GM18867 (cell line): Measurements from ENCODE around the gene CPSF3.

Experiments used
- ATAC-seq: cut with Tn5 transposase; IDR thresholded peaks from one replicate; pipeline ENCODE4 v1.9.1; 2021; ENCODE audit warnings: mild to moderate bottlenecking, moderate library complexity; ENCODE audit not compliant: unreplicated experiment

The CPSF3 gene

DNA sequence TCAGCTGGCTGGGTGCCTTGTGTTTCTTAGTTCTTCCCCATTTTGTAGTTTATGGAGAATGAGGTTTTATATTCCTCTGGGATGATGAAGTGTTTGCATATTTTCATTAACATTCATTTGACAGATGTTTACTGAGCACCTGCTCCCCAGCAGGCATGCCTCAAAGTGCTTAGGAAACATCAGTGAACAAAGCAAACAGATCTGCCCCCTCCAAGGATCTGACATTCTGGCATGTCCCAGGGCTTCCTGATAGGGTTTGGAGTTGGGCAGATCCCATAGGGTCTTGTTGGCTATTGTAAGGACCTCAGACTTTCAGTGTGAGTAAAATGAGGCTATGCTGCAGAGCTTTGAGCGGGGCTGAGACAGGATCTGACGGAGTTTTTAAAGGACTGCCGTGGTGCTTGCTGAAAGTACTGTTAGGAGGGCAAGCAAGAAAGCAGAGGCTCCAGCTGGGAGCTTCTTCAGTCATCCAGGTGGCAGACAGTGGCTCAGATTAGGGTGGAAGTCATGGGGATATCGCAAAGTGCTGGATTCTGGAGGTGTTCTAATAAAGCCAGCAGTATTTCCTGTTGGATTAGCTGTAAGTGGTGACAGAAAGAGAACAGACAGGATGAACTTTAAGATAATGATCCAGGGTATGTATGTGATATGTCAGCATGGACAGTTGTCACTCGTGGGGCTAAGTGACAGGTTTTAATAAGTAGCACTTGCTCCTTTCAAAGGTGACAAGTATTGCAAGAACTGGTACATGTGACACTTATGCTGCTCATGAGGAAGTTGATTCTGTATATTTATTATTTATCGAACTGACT lies 39.6 kb downstream of the CPSF3 start:
- no peak for ATAC-seq

DNA sequence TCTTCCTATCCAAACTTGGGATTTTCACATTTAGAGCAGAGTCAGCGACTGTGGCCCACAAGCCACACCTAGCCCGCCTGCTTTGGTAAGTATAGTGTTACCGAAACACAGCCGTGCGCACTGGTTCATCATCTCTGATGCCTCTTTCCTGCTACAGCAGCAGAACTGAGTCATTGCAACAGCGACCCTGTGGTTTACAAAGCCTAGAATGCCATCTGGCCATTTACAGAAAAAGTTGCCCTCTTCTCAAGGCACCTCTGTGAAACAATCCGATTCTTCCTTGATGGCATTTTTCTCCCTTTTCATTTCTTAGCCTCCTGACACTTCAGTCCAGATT lies 40.2 kb downstream of the CPSF3 start:
- ATAC-seq, result no peak

DNA sequence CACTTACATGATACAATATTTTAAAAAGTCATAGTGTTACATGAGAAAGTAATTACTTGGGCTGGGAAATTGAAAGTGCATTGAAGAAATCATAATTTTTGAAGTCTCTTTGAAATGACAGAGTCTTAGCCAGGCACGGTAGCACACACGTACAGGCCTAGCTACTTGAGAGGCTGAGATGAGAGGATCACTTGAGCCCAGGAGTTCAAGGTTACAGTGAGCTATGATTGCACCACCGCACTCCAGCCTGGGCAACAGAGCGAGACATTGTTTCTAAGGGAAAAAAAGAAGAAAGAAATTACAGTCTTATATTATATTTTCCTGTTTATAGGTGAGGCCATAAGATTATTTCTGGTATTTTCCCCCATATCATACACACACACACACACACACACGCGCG lies 41.7 kb downstream of the CPSF3 start:
- ATAC-seq, result no peak

DNA sequence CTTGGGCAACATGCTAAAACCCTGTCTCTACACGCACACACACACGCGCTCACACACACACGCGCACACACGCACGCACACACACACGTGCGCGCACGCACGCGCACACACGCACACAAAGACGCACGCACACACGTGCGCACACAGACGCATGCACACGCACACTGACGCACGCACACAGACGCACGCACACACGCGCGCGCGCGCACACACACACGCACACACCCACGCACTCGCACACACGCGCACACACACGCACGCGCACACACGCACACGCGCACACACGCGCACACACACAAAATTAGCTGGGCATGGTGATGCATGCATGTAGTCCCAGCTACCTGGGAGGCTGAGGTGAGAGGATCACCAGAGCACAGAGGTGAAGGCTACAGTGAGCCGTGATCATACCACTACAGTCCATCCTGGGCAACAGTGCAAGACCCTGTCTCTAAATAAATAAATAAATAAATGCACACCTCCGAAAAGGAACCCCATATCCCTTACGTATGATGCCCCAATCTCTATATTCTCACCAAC lies 42.8 kb downstream of the CPSF3 start:
- no peak for ATAC-seq

DNA sequence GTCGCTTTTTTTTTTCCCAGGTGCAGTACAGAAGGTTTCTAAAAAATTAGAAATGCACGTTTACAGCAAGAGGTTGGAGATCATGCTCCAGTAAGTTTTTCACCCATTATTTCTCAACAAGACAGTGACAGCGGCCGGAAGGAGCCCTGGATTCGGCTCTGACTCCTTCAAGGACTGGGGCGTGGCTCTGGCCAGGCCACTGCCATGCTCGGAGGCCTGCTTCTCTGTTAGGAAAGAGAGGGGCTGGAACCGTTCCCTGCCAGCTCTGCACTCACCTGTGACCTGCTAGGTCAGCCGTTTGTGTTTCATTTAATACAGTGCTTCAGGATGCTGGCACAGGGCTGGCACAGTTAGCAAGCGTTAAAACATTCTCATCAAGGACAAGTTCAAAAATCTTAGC lies 44.2 kb downstream of the CPSF3 start:
- no peak for ATAC-seq

DNA sequence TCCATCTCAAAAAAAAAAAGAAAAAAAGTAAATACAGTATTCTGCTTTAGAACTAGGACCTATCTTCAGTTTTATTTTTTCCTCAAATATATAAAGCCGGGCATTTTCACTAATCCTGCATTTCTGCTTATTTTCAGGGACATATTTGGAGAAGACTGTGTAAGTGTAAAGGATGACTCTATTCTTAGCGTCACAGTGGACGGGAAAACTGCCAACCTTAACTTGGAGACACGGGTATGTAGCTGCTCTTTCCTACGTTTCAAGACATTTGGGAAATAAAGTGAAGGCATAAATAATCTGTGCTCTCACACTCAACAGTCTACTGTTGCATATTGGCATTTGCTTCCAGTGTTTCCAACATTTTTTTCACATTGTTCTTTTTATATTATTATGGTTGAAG lies 47.8 kb downstream of the CPSF3 start:
- no peak for ATAC-seq

DNA sequence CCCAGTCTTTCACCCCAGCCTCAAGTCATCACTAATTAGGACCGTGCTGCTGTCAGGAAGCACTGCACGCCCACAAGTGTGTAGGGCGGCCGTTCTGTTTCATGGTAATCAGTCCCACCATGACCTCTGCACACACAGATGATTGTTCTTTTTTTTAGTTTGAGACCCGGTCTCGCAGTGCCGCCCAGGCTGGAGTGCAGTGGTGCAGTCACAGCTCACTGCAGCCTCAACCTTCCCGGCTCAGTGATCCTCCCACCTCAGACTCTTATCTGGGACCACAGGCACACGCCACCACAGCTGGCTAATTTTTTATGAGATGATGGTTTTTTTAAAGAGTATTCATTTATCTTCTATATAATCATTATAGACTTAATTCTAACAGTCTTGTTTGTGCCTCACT lies 49.1 kb downstream of the CPSF3 start:
- ATAC-seq, result no peak

DNA sequence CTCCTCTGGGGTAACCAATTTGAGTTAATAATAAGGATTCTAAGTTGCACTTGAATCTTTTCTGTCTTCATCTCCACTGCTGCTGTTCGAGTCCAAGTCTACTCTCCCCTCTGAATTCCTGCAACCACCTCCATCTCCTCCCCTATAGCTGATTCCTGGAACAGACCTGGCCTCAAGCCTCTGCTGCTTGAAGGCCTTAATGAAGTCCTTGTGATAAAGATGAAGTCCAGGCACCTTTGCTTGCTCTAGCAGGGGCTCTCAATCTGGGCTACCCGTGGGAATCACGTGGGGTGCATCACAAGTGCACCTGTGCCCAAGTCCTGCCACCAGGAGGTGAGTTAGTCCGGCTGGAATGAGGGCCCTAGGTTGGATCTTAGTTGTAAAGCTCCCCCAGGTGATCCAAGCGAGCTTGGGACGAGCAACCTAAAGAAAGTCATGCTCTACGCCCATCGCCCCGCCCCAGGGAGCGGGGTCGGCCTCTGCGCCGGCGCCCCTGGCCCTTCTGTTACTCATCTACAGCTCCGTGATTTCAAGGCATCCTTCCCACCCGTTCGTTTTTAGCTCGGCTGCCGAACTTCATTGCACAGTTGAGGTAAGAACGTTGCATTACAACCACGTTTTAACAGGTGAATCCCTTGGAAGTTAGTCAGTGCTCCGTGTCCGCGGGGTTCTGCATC lies 50.0 kb downstream of the CPSF3 start:
- no peak for ATAC-seq

DNA sequence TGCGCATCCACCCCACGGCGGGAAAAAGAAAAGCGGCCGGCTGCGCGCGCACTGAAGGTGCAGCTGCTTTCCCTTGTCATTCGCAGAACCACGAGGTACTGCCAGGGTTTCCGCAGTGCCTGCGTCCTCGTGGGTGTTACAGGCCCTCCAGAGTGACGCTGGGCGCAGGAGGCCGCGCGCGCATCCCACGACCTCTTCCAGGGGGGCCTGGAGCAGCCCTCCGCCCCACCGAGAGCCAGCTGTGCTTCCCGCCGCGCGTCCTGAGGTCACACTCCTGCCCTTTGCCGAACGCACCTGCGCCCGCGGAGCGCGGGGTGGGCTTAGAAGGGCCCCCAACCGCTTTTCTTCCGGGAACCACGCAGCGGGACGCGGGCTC lies 50.5 kb downstream of the CPSF3 start:
- no peak for ATAC-seq

DNA sequence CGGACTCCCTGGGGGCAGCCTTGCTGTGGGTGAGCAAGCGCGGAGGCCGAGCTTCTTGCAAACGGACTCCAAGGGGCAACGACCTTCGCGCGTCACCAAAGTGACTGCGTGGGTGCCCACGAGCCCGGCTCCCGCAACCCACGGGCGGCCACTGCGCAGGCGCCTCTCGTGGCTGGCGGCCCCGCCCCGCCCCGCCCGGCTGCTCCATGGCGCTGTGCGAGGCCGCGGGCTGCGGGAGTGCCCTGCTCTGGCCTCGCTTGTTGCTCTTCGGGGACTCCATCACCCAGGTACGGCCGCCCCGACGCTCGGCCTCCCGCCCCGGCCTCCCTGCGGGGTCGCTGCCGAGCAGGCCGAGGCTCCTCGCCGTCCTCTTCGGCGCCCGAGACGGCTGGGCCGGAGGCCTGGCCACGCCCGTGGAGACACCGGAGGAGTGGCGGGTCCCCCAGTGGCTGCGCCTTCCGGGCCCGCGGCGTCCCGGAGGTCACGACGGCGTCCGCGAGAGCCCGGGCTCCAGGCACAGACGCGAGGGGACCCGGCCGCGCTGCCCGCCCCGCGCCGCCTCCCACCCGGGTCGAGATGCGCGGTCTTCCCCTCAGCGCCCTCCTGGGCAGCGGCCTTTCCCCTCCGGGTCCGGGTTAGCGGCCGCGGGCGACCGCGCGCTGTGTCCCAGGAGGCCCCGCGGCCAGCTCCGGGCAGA lies 51.1 kb downstream of the CPSF3 start, which contains the start of gene IAH1:
Gene IAH1, plus strand, starts transcription at position 191 of the 697 bp plus-strand sequence. Its CDS starts 16 bp downstream, at position 207.
- peak; percentile 87 for ATAC-seq

DNA sequence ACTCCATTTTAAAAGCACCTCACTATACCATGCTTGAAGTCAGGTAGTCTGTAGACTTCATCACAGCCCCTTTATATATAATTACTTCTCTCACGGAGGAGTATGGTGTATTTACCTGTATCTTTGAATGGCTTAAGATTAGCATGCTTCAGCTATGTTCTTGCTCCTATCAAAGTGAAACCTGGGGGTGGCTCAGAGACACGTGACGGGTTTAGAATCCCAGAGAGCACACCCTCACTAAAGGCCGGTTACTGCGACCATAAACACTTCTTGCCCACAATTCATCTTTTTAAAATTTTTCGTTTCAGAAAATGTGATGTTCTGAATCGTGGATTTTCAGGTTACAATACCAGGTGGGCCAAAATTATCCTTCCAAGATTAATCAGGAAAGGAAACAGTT lies 54.5 kb downstream of the CPSF3 start:
- ATAC-seq, result no peak

DNA sequence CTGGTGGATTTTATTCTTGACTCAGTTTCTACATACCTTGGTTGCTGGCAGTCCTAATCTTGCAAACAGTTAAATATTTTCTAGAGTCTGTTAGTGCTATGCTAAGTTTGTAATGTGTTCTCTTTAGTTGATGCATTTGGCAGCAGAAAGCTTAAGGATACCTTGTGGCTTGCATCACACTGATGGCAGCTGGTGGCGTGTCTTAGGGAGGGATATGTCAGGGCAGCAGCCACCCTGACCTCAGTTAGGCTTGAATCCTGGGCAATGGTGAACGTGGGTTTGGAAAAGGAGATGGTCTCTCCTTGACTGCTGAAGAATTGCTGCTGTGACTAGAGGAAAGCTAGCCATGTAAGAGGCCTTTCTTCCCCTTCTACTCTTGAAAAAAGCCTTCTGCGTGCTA lies 55.1 kb downstream of the CPSF3 start:
- ATAC-seq, result no peak

DNA sequence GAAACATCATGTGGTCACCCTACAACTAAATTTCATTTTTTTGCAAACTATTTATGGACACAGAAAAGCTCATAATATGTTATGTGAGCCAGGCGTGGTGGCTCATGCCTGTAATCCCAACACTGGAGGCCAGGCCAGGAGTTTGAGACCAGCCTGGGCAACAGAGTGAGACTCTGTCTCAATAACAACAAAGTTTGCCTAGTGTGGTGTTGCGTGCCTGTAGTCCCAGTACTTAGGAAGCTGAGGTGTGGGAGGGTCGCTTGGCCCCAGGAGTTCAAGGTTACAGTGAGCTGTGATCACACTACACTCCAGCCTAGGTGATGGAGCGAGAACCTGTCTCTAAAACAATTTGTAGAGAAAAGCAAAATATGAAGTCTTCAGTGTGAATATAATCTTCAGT lies 56.7 kb downstream of the CPSF3 start:
- no peak for ATAC-seq

DNA sequence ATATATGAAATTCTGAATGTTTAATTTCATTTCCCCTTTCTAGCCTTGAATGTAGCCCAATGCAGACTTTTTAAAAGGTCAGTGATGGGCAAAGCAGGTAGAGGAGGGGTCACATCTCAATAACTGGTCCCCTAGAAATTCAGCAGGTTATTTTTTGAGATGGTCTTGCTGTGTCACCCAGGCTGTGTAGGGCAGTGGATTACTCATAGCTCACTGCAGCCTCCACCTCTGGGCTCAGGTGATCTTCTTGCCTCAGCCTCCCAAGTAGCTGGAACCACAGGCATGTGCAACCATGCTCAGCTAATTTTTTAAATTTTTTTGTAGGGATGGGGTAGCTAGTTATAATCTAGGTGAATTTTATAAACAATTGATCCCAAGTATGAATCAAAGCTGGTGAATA lies 59.7 kb downstream of the CPSF3 start:
- no peak for ATAC-seq

DNA sequence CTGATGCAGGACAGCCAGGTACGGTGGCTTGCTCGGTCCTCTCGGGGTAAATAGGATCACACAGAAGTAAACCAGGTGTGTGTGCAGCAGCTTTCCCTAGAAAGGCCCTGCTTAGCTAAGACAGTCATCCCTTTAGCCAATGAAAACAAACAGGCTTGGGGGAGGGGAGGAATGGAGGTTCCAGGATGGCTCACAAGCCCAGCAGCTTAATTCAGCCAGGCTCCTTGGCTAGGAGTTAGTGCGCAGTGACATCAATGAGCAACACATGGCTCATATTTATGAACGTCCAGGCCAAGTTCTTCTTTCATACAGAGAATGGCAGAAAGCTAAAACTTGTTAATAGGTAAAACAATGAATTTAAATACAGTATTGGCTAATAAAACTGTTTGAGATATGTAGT lies 61.1 kb downstream of the CPSF3 start:
- ATAC-seq, result no peak

DNA sequence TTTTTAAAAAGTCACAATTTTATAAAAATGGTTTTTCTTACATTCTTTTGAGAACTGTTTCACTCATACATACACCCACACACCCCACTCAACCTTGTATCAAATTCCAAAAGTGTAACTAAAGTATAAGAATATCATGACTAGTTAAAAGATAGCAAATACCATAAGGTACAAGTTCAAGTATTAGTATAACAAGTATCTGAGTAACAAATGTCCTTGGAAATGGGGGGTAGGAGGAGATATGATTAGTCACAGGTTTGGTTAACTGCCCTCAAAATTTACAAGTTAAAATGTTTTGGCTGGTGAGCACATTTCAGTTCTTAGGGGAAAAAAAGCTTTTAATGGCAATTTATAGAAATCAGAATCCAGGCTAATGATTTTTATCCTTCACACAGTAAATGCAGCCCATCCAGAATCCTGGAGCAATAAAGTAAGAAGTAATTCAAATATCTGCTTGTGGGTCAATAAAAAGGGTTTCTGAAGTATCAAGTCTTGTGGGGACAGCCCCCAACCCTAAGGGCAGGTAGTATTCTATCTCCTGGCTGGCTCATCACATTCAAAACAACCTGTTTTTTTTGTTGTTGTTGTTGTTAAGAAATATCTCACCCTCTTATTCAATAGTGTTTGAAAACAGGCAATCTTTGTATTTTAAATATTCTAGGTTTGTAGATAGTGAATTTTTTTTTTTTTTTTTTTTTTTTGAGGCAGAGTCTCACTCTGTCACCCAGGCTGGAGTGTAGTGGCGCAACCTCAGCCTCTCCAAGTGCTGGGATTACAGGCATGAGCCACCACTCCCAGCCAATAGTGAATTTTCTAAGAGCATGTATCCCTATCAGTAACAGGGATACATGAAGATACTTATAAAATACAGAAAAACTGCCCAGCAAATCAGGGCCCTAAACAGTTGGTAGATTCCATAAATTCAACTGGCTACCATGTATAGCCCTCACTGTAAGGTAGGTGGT lies 65.4 kb downstream of the CPSF3 start:
- ATAC-seq, result no peak

DNA sequence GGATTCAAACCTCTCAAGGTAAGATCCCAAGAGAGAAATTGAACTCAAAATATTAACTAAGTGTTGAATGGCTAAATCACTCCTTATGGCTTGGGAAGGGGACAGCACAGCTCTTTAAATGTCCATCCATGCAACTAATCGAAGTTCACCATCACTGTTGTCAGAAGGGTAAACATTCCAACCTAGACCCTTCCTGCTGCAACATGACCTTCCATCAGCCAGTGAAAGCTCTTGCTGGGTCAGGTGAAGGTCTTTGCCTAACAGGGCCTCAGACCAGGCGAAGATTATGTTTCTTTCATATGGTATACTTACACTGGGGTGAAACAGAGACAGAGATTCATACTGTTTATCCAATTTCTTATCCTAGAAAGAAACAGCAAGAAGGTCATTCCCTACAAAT lies 67.3 kb downstream of the CPSF3 start:
- no peak for ATAC-seq

DNA sequence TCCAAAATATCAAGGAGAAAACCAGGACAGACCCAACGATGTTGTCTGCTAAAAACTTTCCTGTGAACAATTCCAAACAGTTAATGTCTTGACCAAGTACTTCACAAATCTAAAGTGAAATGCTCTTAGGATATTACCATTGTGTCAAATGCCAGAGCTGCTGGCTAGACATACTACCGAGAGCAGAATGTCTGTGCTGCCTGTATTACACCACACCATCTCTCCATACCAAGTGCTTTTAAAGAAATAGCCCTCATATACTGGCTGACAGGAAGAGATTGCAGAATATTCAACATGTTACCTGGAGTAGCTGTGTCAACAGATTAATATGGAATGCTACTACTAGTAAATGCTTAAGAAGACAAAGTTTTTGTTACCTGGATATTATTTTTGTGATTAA lies 69.5 kb downstream of the CPSF3 start:
- no peak for ATAC-seq

DNA sequence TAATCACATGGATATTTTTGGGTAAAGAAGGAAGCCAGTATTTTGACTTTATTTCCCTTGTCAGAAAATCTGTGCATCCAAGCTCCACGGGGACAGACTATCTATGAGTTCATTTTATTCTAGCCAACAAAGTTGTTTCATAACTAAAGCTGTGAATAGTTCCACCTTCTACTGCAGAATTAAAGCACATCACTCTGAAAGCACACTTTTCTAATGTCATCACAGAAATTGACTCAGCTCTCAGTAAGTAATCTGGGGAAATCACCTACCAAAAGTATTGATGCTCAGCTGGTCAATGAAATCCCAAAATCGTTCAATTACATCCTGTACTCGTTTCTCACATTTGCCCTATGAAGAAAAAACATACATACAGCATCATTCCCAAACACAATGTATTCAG lies 70.0 kb downstream of the CPSF3 start:
- ATAC-seq, result no peak

DNA sequence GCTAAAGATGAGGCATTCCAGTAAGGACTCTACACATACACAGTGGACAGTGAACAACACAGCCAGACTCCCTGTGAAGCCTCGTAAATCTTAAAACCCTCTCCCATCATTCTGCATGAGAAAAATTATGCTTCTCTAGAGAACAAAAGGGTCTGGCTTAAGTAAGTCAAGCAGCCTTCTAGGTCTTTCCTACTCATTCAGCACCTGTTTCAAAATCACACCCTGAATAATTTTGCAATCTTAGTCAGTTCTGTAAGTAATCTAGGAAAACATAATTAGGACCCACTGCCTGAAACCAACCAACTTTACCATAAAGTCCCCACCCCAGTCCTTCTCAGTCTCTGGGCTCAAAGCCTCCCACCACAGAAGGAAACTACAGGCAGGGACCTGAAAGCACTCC lies 70.6 kb downstream of the CPSF3 start:
- no peak for ATAC-seq

DNA sequence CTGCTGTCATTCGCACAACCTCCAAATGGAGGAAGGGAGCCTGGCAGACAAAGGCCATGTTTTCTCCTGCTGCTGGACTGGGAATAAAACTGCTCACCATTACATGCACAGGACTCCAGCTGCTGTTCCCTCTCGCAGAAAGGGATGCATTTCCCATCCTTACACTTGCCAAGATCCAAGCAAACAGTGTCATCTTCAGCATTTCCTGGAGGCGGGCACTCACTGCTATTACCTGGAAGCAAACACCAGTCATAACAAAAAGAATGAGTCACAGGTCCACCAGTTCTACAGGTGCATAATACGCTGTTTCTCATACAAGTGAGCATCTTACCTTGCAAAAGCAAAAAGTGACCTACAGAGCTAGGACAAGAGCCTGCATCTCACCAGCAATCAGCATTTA lies 73.6 kb downstream of the CPSF3 start:
- ATAC-seq, result no peak
